HepG2 (cell line): ENCODE results near the gene MEA1. TPM values are rescaled to one million over a fixed set of nuclear protein-coding genes. Genes with fewer than 3 reads are reported as not detected.

Experiments used
- ATAC-seq: fragments of 200-7000 bp; cut with Tn5 transposase; 3 replicates; pipeline ENCODE4 v1.9.1; 2020; ENCODE audit warnings: mild to moderate bottlenecking, moderate library complexity
- BruUV-seq: library from RNA; stranded (reverse); fragments of 400-500 nt; replicated peaks from 2 replicates; lab custom pipeline; 2021; lab: Mats Ljungman, UMichigan
- CTCF ChIA-PET: fragments of 300-600 bp; formaldehyde crosslinking; extraction: SDS; loops from one replicate; lab custom pipeline; 2021; ENCODE audit warnings: low total read pairs, inconsistent platforms, low intra/inter-chr PET ratio; lab: Yijun Ruan, JAX
- POLR2A ChIA-PET: fragments of 350-600 bp; sonication (Branson Sonifier 250); formaldehyde crosslinking; loops from one replicate; lab custom pipeline; 2020; ENCODE audit warnings: antibody characterized with exemption, inconsistent platforms; lab: Yijun Ruan, JAX
- DNase-seq: peaks from one replicate; pipeline ENCODE4 v3.0.0-alpha.2; 2015; ENCODE audit warnings: low spot score
- FAIRE-seq: peaks from 3 replicates; lab custom pipeline; 2011; peaks lifted over from hg19 to GRCh38; lab: Jason Lieb, UNC
- H2AFZ ChIP-seq: one replicate; pipeline ENCODE4 v1.6.1; 2011; ENCODE audit warnings: low read length, inconsistent platforms
- H3K27ac ChIP-seq: fragments of 300-600 bp; 3 replicates; pipeline ENCODE4 v1.8.0; 2011; ENCODE audit warnings: mixed run types, mild to moderate bottlenecking, mixed read lengths, low read length, inconsistent platforms; ENCODE audit not compliant: insufficient read depth; ENCODE audit errors: extremely low read length
- H3K27me3 ChIP-seq, 2 experiments: fragments of 200-600 bp in 1 of 2; 2 replicates in 1 of 2; 3 replicates in 1 of 2; pipeline versions ENCODE4 v1.6.0 to v1.8.0; 2011; ENCODE audit warnings: low read length in 2 of 2, mild to moderate bottlenecking in 2 of 2, moderate library complexity in 2 of 2, inconsistent platforms in 1 of 2; ENCODE audit not compliant: insufficient read depth in 2 of 2, control insufficient read depth in 1 of 2
- H3K36me3 ChIP-seq, 2 experiments: fragments of 200-600 bp in 1 of 2; replicated peaks in 1 of 2; 2 replicates in 1 of 2; 3 replicates in 1 of 2; pipeline versions ENCODE4 v1.5.1 to v1.8.0; 2011; ENCODE audit warnings: low read length in 2 of 2, inconsistent platforms in 1 of 2; ENCODE audit not compliant: insufficient read depth in 2 of 2, control insufficient read depth in 1 of 2
- H3K4me1 ChIP-seq: 2 replicates; pipeline ENCODE4 v1.5.1; 2012; ENCODE audit warnings: low read length, inconsistent platforms; ENCODE audit not compliant: insufficient read depth
- H3K4me2 ChIP-seq: 2 replicates; pipeline ENCODE4 v1.6.0; 2011; ENCODE audit warnings: low read depth, low read length, inconsistent platforms
- H3K4me3 ChIP-seq, 3 experiments: fragments of 200-600 bp in 1 of 3; sonication (generic), shearing (Covaris generic) in 1 of 3; replicated peaks in 1 of 3; 2 replicates each; pipeline ENCODE4 v1.5.1; 2011 to 2016; ENCODE audit warnings: low read length in 3 of 3, inconsistent platforms in 2 of 3, low read depth in 2 of 3, mild to moderate bottlenecking in 2 of 3, control low read depth in 1 of 3, mixed read lengths in 1 of 3; ENCODE audit not compliant: insufficient read depth in 1 of 3
- H3K79me2 ChIP-seq: one replicate; pipeline ENCODE4 v1.6.1; 2011; ENCODE audit warnings: low read length, inconsistent platforms; ENCODE audit not compliant: insufficient read depth
- H3K9ac ChIP-seq: 2 replicates; pipeline ENCODE4 v1.6.0; 2011; ENCODE audit warnings: mild to moderate bottlenecking, low read depth, low read length, inconsistent platforms; ENCODE audit not compliant: insufficient read depth
- H3K9me3 ChIP-seq: 2 replicates; pipeline ENCODE4 v1.5.1; 2012; ENCODE audit warnings: mild to moderate bottlenecking, low read length
- H4K20me1 ChIP-seq: 2 replicates; pipeline ENCODE4 v1.6.0; 2011; ENCODE audit warnings: inconsistent platforms, mild to moderate bottlenecking, low read length, moderate library complexity; ENCODE audit not compliant: insufficient read depth
- FOXO4 ChIP-seq: sonication (generic); formaldehyde crosslinking; conservative IDR thresholded peaks from 2 replicates; pipeline ENCODE4 v1.8.1; 2023; ENCODE audit warnings: missing genetic modification reagents
- KDM5B ChIP-seq: sonication (generic); formaldehyde crosslinking; IDR thresholded peaks from 2 replicates; pipeline ENCODE4 v1.4.0; 2020; ENCODE audit warnings: missing genetic modification reagents, mild to moderate bottlenecking, borderline replicate concordance
- MTERF4 ChIP-seq: sonication (generic); formaldehyde crosslinking; IDR thresholded peaks from 2 replicates; pipeline ENCODE4 v1.8.0; 2023; ENCODE audit warnings: mild to moderate bottlenecking, missing genetic modification reagents
- REPIN1 ChIP-seq: sonication (generic); formaldehyde crosslinking; IDR thresholded peaks from 2 replicates; pipeline ENCODE4 v1.8.0; 2022; ENCODE audit warnings: missing genetic modification reagents, low read depth, mild to moderate bottlenecking, borderline replicate concordance
- SRY ChIP-seq: sonication (generic); formaldehyde crosslinking; IDR thresholded peaks from 2 replicates; pipeline ENCODE4 v1.8.0; 2022; ENCODE audit warnings: mild to moderate bottlenecking, missing genetic modification reagents
- ZBTB20 ChIP-seq: sonication (generic); formaldehyde crosslinking; IDR thresholded peaks from 2 replicates; pipeline ENCODE4 v1.8.1; 2023; ENCODE audit warnings: missing genetic modification reagents, low read depth, mild to moderate bottlenecking, borderline replicate concordance
- ZBTB33 ChIP-seq: sonication (generic); formaldehyde crosslinking; IDR thresholded peaks from 2 replicates; pipeline ENCODE4 v1.4.0; 2020; ENCODE audit warnings: missing genetic modification reagents
- ZNF652 ChIP-seq: IDR thresholded peaks from 2 replicates; pipeline ENCODE4 v1.6.1; 2016; ENCODE audit warnings: low read depth, borderline replicate concordance
- ZNF770 ChIP-seq: sonication (generic); formaldehyde crosslinking; IDR thresholded peaks from 2 replicates; pipeline ENCODE4 v1.5.0; 2020; ENCODE audit warnings: mild to moderate bottlenecking, missing genetic modification reagents
- WGBS: methylation state at CpG from one replicate; pipeline ENCODE4 v1.1.6; 2017; ENCODE audit warnings: low lambda C conversion rate; 5-methylcytosine and 5-hydroxymethylcytosine counted together
- in situ Hi-C: cut with HindIII; loops from 2 replicates; pipeline ENCODE4 v1.10.0; 2017; ENCODE audit warnings: low pct_unique_long_range_greater_than_20kb; ENCODE audit not compliant: extremely low pct_ligation_motif_present
- intact Hi-C: fragments of 100-400 bp; cut with micrococcal nuclease; formaldehyde crosslinking; loops from one replicate; pipeline ENCODE4 v1.10.0; 2022; ENCODE audit not compliant: unreplicated experiment
- polyA plus RNA-seq, 8 experiments: library from polyadenylated mRNA; depleted of rRNA in 3 of 8; stranded (reverse) in 7 of 8; unstranded in 1 of 8; fragments of >200 nt; fragmentation: Illumina TruSeq in 4 of 8; extraction: Trizol in 4 of 8; gene quantifications; 2 replicates each; pipeline versions ENCODE4 v1.2.1 to v1.2.3, GENCODE V29; 2011 to 2016; ENCODE audit warnings: low read depth in 4 of 8, missing spikeins in 1 of 8, mixed read lengths in 1 of 8; ENCODE audit not compliant: insufficient read depth in 1 of 8
- total RNA-seq, 5 experiments: library from RNA; depleted of rRNA; stranded (reverse); fragments of >200 nt; fragmentation: Illumina TruSeq; extraction: Trizol; gene quantifications; 2 replicates each; pipeline ENCODE4 v1.2.3, GENCODE V29; 2016; ENCODE audit warnings: low read depth in 1 of 5

The MEA1 gene
- total and polyA plus RNA-seq, 2 of the 13 experiments (the other 11 are each of a cell fraction or from before 2014, with no cell fraction given) = 75.6 to 86.2 TPM

GRCh38 chr6:43054206-43054943, 40.6 kb upstream of the MEA1 start (continued):
- TF ChIP-seq SRY (CRISPR knock-in tag) = 0 out of 2 replicates have a peak, but pooled peaks have one; percentile 8
- TF ChIP-seq FOXO4 (CRISPR knock-in tag) = 0 out of 2 replicates have a peak, but pooled peaks have one; percentile 79
- TF ChIP-seq ZNF652 = no peak
- 0 out of 2 replicates have a peak, but pooled peaks have one; percentile 33 for TF ChIP-seq KDM5B (CRISPR knock-in tag)
- TF ChIP-seq ZNF770 (CRISPR knock-in tag) = peak; percentile 81; the same call in 1 of the 2 replicates

GRCh38 chr6:43053545-43054205, 39.9 kb upstream of the MEA1 start, which contains the start of gene CUL7:
TSS of gene CUL7 (minus strand) at chr6:43053851. CDS start at chr6:43052788, 1,063 bp downstream.
- peaks cover 44% of the 10 kb centered on the region for H3K79me2 ChIP-seq
- no peaks in the 10 kb centered on the region for H4K20me1 ChIP-seq
- peaks cover 12 to 44% of the 10 kb centered on the region in 2 experiments for H3K36me3 ChIP-seq
- peak within 1 kb of the TSS; percentile 98 for H3K9ac ChIP-seq
- peak within 1 kb of the TSS; percentile 84 for H3K27ac ChIP-seq
- ChIA-PET CTCF (interaction anchor here (1.2 kb wide), 1 partner anchor 117 kb away, joined by 3 read pairs; no protein-coding TSS in a partner anchor), POLR2A (interaction anchor here (0.5 to 3.4 kb wide), 42 partner anchors 9 to 522 kb away, joined by 3 to 45 read pairs (median 5); partner anchors contain the start of genes BICRAL, CNPY3, CUL9 and GNMT)
- ATAC-seq (peak; percentile 95), DNase-seq (peak; percentile 91), FAIRE-seq (peak; percentile 96)
- no peaks in the 10 kb centered on the region for H3K9me3 ChIP-seq
- in situ Hi-C loops (no loop called here), intact Hi-C loops (loop anchor here (5.0 kb wide), 1 partner anchor 41 kb away; the partner anchor contains the start of genes KLHDC3 and MEA1)
- no peaks in the 10 kb centered on the region; a peak in 1 of 5 replicates for H3K27me3 ChIP-seq
- peaks cover 49% of the 10 kb centered on the region for H3K4me1 ChIP-seq
- H3K4me2 ChIP-seq = peak within 1 kb of the TSS; percentile 91
- no TSS peak for BruUV-seq
- H2AFZ ChIP-seq = no peak within 1 kb of the TSS
- 4% methylated on average over 27 of the region's 45 CpGs for WGBS
- peak within 1 kb of the TSS; percentile 75 to 96 (median 94) for H3K4me3 ChIP-seq
- TF ChIP-seq ZBTB33 (CRISPR knock-in tag) (peak; percentile 62), MTERF4 (CRISPR knock-in tag) (peak; percentile 97), ZBTB20 (CRISPR knock-in tag) (peak; percentile 85; the same call in 1 of the 2 replicates), REPIN1 (CRISPR knock-in tag) (peak; percentile 89)
